Transverse colon (tissue), 4 donors: ENCODE measurements around the gene PHPT1. TPM values are rescaled to one million over a fixed set of nuclear protein-coding genes. Genes with fewer than 3 reads are reported as not detected.

Experiments used
- DNase-seq: peaks from one replicate; pipeline ENCODE4 v3.0.0-alpha.2; 2019
- H3K27ac ChIP-seq, 4 donors: fragments of 200-600 bp; sonication (generic); 2 replicates each; pipeline ENCODE4 v1.5.1; 2016 to 2018; ENCODE audit warnings: inconsistent platforms in 4 of 4
- H3K27me3 ChIP-seq: fragments of 200-600 bp; sonication (generic); 2 replicates; pipeline ENCODE4 v1.5.1; 2017; ENCODE audit warnings: inconsistent platforms
- H3K36me3 ChIP-seq, 4 donors: fragments of 200-600 bp; sonication (generic); 2 replicates each; pipeline ENCODE4 v1.5.1; 2017 to 2019; ENCODE audit warnings: inconsistent platforms in 4 of 4
- H3K4me1 ChIP-seq, 4 donors: fragments of 200-600 bp; sonication (generic); 2 replicates each; pipeline ENCODE4 v1.5.1; 2017 to 2020; ENCODE audit warnings: inconsistent platforms in 4 of 4
- H3K4me3 ChIP-seq, 4 donors: fragments of 200-600 bp; sonication (generic); 1 replicate in 1 of 4; 2 replicates in 3 of 4; pipeline versions ENCODE4 v1.5.1 to v1.6.1; 2017 to 2019; ENCODE audit warnings: inconsistent platforms in 4 of 4
- H3K9me3 ChIP-seq, 2 donors: fragments of 200-600 bp; sonication (generic); 2 replicates each; pipeline ENCODE4 v1.5.1; 2017 to 2019; ENCODE audit warnings: inconsistent platforms in 2 of 2
- CTCF ChIP-seq, 5 experiments: fragments of 200-600 bp in 3 of 5; fragments of 450-650 bp in 2 of 5; sonication (generic) in 3 of 5; IDR thresholded peaks; 1 replicate in 2 of 5; 2 replicates in 3 of 5; pipeline ENCODE4 v1.5.1; 2016 to 2017; ENCODE audit warnings: antibody characterized with exemption in 5 of 5, inconsistent platforms in 3 of 5, mild to moderate bottlenecking in 2 of 5, moderate library complexity in 1 of 5
- EP300 ChIP-seq: sonication (generic); formaldehyde crosslinking; IDR thresholded peaks from one replicate; pipeline ENCODE4 v1.6.1; 2017; ENCODE audit warnings: antibody characterized with exemption, low read depth
- POLR2A ChIP-seq: fragments of 450-650 bp; IDR thresholded peaks from one replicate; pipeline ENCODE4 v1.6.1; 2016; ENCODE audit warnings: antibody characterized with exemption, mild to moderate bottlenecking, moderate library complexity
- POLR2AphosphoS5 ChIP-seq, 3 donors: sonication (generic); formaldehyde crosslinking; IDR thresholded peaks; one replicate each; pipeline ENCODE4 v1.6.1; 2016; ENCODE audit warnings: antibody characterized with exemption in 3 of 3
- whole genome bisulfite sequencing, 2 donors: methylation state at CpG; one replicate each; pipeline ENCODE4 v1.1.5; 2018; ENCODE audit warnings: low coverage in 1 of 2; 5-methylcytosine and 5-hydroxymethylcytosine counted together
- in situ Hi-C, 4 donors: fragments of 200-750 bp; cut with MboI; loops; one replicate each; pipeline versions ENCODE4 v1.15.0 to v1.15.1; 2017; ENCODE audit warnings: low sequenced_read_pairs in 3 of 4, low pct_ligation_motif_present in 1 of 4, low pct_unique_long_range_greater_than_20kb in 1 of 4
- intact Hi-C: fragments of 100-400 bp; cut with DNase I; formaldehyde crosslinking; loops from one replicate; pipeline ENCODE4 v1.15.1; 2023; ENCODE audit warnings: low total_unique reads
- total RNA-seq, 4 donors: library from RNA; depleted of rRNA; stranded (reverse); fragments of >200 nt; gene quantifications; one replicate each; pipeline ENCODE4 v1.1.0, GENCODE V29; 2016

PHPT1 gene
- total RNA-seq, 4 donors from 2014 or later, result 69.7 to 134 (median 107) TPM

- peak; percentile 98 for DNase-seq
- 0% methylated on average over 66 of the region's 88 CpGs; no CpG with 5 or more reads in 1 of the 2 donors for WGBS, 2 donors
- peaks cover 0 to 40% (median 30%) of the 10 kb centered on the region in 4 donors for H3K4me1 ChIP-seq
- TF ChIP-seq POLR2AphosphoS5 (IDR thresholded peaks at IDR 0.05) (peak; percentile 78 to 87 (median 85)), EP300 (no peak), POLR2A (peak; percentile 59)
- peak within 1 kb of the TSS; percentile 63 to 100 (median 95) for H3K4me3 ChIP-seq
- no peaks in the 10 kb centered on the region for H3K27me3 ChIP-seq
- in situ Hi-C loops (no loop called here), intact Hi-C loops (no loop called here)
- H3K27ac ChIP-seq, result peak within 1 kb of the TSS; percentile 86 to 95 (median 93)
- no peaks in the 10 kb centered on the region for H3K36me3 ChIP-seq
- no peaks in the 10 kb centered on the region for H3K9me3 ChIP-seq
These were observed 36.9 kb downstream of the PHPT1 start, which contains the start of gene TRAF2 for GRCh38 chr9:136885950-136886578. TRAF2 (plus strand) TSS chr9:136886516; CDS start chr9:136898741, 12,225 bp downstream.

- intact Hi-C loops, result no loop called here
- in situ Hi-C loops, result no loop called here
- no peaks in the 10 kb centered on the region for H3K27me3 ChIP-seq
- H3K4me3 ChIP-seq, result peak overlapping the region; percentile 63 to 100 (median 95)
- no peaks in the 10 kb centered on the region for H3K36me3 ChIP-seq
- no peaks in the 10 kb centered on the region for H3K9me3 ChIP-seq
- DNase-seq, result peak; percentile 44
- peaks cover 0 to 32% (median 25%) of the 10 kb centered on the region in 4 donors for H3K4me1 ChIP-seq
- TF ChIP-seq POLR2A (no peak), CTCF (IDR thresholded peaks at IDR 0.05) (no peak), EP300 (no peak), POLR2AphosphoS5 (IDR thresholded peaks at IDR 0.05) (no peak)
- peak overlapping the region; percentile 86 to 95 (median 93) for H3K27ac ChIP-seq
- WGBS, 2 donors, result 0 to 2% methylated on average over 1 to 36 of the region's 76 CpGs
These were observed 37.7 kb downstream of the PHPT1 start for GRCh38 chr9:136886610-136887597.

GRCh38 chr9:136888454-136888853 lies 39.2 kb downstream of the PHPT1 start:
- 85% methylated on average over 8 of the region's 8 CpGs; no CpG with 5 or more reads in 1 of the 2 donors for WGBS, 2 donors
- Histone ChIP-seq H3K9me3 (no peaks in the 10 kb centered on the region), H3K4me3 (no peak overlapping the region), H3K4me1 (peaks cover 0 to 24% (median 16%) of the 10 kb centered on the region in 4 donors), H3K27ac (no peak overlapping the region), H3K27me3 (no peaks in the 10 kb centered on the region), H3K36me3 (no peaks in the 10 kb centered on the region)
- intact Hi-C loops, result no loop called here
- no peak for TF ChIP-seq POLR2AphosphoS5 (IDR thresholded peaks at IDR 0.05)
- no peak for TF ChIP-seq EP300
- TF ChIP-seq POLR2A, result no peak
- no peak for TF ChIP-seq CTCF (IDR thresholded peaks at IDR 0.05)
- DNase-seq, result no peak
- in situ Hi-C loops, result no loop called here

GRCh38 chr9:136889858-136890257 lies 40.6 kb downstream of the PHPT1 start:
- Histone ChIP-seq H3K27ac (no peak overlapping the region), H3K9me3 (no peaks in the 10 kb centered on the region), H3K27me3 (no peaks in the 10 kb centered on the region), H3K36me3 (no peaks in the 10 kb centered on the region), H3K4me1 (peaks cover 0 to 24% (median 16%) of the 10 kb centered on the region in 4 donors), H3K4me3 (no peak overlapping the region)
- TF ChIP-seq POLR2A (no peak), EP300 (no peak), POLR2AphosphoS5 (IDR thresholded peaks at IDR 0.05) (no peak), CTCF (IDR thresholded peaks at IDR 0.05) (no peak)
- 93 to 94% methylated on average over 17 to 42 of the region's 42 CpGs for WGBS, 2 donors
- no peak for DNase-seq
- intact Hi-C loops, result no loop called here
- in situ Hi-C loops, result no loop called here
